GM21723 (cell line): ENCODE measurements around the gene UBA5.

Source experiments
- ATAC-seq: cut with Tn5 transposase; IDR thresholded peaks from one replicate; pipeline ENCODE4 v1.9.1; 2021; ENCODE audit warnings: mild to moderate bottlenecking, moderate library complexity; ENCODE audit not compliant: unreplicated experiment

Gene UBA5

GRCh38 chr3:132652640-132653270 is 7.4 kb upstream of the UBA5 start:
- no peak for ATAC-seq

GRCh38 chr3:132654190-132654589 is 5.9 kb upstream of the UBA5 start:
- no peak for ATAC-seq

- no peak for ATAC-seq
Observed at GRCh38 chr3:132654721-132655120, 5.4 kb upstream of the UBA5 start.

- no peak for ATAC-seq
Observed at GRCh38 chr3:132655471-132655870, 4.7 kb upstream of the UBA5 start.

GRCh38 chr3:132657869-132658747 is 2.0 kb upstream of the UBA5 start:
- ATAC-seq = no peak

- ATAC-seq = no peak
Observed at GRCh38 chr3:132659000-132659364, 1.1 kb upstream of the UBA5 start.

- ATAC-seq = peak; percentile 62
Observed at GRCh38 chr3:132659365-132660051, 621 bp upstream of the UBA5 start, which contains the start of gene ACAD11. Gene ACAD11, minus strand, starts transcription at chr3:132659809. Its CDS starts 58 bp downstream, at chr3:132659751.

- no peak for ATAC-seq
Observed at GRCh38 chr3:132660811-132661070, 612 bp downstream of the UBA5 start.

GRCh38 chr3:132661101-132661500 is 972 bp downstream of the UBA5 start:
- no peak for ATAC-seq

GRCh38 chr3:132662212-132662611 is 2.1 kb downstream of the UBA5 start:
- ATAC-seq = no peak

GRCh38 chr3:132665230-132665745 is 5.2 kb downstream of the UBA5 start:
- ATAC-seq = no peak

GRCh38 chr3:132669256-132669777 is 9.2 kb downstream of the UBA5 start:
- ATAC-seq = no peak

GRCh38 chr3:132675408-132675807 is 15.3 kb downstream of the UBA5 start:
- ATAC-seq = no peak

- no peak for ATAC-seq
Observed at GRCh38 chr3:132679911-132680310, 19.8 kb downstream of the UBA5 start.

GRCh38 chr3:132681421-132681820 is 21.3 kb downstream of the UBA5 start:
- ATAC-seq = no peak

- ATAC-seq = no peak
Observed at GRCh38 chr3:132682201-132682600, 22.1 kb downstream of the UBA5 start.

- no peak for ATAC-seq
Observed at GRCh38 chr3:132690040-132690439, 29.9 kb downstream of the UBA5 start.

GRCh38 chr3:132694991-132695390 is 34.9 kb downstream of the UBA5 start:
- no peak for ATAC-seq

- no peak for ATAC-seq
Observed at GRCh38 chr3:132695422-132695821, 35.3 kb downstream of the UBA5 start.

GRCh38 chr3:132703733-132704132 is 43.6 kb downstream of the UBA5 start:
- no peak for ATAC-seq

- no peak for ATAC-seq
Observed at GRCh38 chr3:132709761-132710160, 49.6 kb downstream of the UBA5 start.

- ATAC-seq = no peak
Observed at GRCh38 chr3:132710311-132710710, 50.2 kb downstream of the UBA5 start.
